Activated CD8-positive, alpha-beta memory T cell treated with anti-CD3 and anti-CD28 coated beads, Interleukin-2, amount 50 U/mL, for 48 hours (primary cell): Measurements from ENCODE around the gene TPCN2.

Source experiments
- DNase-seq: peaks from one replicate; pipeline ENCODE4 v3.0.0-alpha.2; 2020

The TPCN2 gene

DNA sequence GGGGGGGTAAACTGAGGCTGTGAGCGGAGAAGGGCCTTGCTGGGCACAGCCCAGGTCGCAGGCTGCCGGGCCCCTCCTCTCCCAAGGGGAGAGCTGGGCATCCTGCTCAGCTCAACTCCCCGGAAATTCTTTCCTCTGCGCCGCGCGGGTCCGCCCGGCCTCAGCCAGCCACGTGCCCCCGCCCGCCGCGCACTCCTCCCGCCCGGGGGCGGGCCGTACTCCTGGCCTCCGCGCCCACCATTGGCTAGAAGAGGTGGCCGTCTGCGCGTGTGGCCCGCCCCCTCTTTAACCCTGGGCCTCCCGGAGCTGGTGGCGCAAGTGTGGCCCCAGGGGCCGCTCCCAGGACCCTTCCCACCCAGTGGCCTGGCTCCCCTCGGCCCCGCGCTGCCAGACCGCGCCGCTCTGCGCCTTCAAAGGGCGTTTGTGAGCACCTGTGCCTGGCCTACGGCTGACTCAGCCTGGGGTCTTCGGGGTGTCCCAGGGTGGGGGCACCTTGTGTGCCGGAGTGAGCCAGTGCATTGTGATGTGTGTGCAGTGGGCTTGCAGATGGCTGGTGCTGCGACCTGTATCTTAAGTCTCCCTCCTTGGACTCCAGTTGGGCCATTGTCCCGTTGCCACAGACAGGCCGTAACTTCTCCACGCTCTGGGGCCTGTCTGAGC is 37.6 kb upstream of the TPCN2 start:
- peak; percentile 74 for DNase-seq

DNA sequence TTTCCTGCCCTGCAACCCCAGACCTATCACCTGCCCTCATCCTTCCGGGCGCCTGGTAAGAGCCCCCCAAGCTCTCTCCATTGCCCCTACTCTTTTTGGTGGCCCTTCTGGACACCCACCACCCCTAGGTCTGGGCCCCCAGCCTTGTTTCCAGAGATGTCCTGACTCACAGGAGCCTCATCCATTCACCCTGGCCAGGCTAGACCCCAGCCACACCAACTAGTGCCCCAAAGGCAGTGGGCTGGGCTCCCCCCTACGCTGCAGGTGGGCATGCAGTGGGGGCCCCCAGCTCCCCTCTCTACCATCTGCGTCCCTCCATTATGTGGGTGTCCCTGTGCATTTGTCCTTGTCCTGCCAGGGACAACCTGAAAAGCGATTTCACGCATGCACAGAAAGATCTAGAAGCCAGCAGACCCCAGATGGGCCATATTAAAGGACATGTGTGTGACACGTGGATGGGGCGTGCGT is 37.1 kb upstream of the TPCN2 start:
- no peak for DNase-seq

- DNase-seq, result no peak
Observed at GRCh38 chr11:69012092-69013008, 36.4 kb upstream of the TPCN2 start.

GRCh38 chr11:69013009-69013951 is 35.5 kb upstream of the TPCN2 start, which contains the start of gene MRGPRF:
TSS of gene MRGPRF (minus strand) at chr11:69013246. CDS start at chr11:69009901, 3,345 bp downstream.
- no peak for DNase-seq

GRCh38 chr11:69014084-69014851 is 34.5 kb upstream of the TPCN2 start:
- no peak for DNase-seq

- no peak for DNase-seq
Observed at GRCh38 chr11:69014898-69015549, 33.7 kb upstream of the TPCN2 start.

GRCh38 chr11:69017951-69018350 is 30.8 kb upstream of the TPCN2 start:
- DNase-seq, result no peak

DNA sequence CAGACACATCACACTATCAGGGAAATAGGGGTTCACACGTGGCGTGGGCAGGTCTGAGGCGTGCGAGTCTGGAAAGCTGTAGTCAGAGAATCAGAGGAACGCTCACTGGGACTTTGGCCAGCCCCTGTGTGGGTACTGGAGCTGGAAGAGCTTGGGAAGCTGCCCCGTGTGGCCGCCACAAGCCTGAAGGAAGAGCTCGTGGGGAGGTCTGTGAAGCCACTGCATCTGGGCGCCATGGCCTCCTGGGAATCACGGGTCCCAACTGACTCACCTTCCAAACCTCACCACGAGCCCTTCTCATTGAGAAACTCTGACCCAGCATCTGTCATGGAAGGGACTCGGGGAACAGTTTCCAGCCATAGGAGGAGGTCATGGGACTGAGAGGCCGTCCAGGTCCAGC is 29.8 kb upstream of the TPCN2 start:
- no peak for DNase-seq

DNA sequence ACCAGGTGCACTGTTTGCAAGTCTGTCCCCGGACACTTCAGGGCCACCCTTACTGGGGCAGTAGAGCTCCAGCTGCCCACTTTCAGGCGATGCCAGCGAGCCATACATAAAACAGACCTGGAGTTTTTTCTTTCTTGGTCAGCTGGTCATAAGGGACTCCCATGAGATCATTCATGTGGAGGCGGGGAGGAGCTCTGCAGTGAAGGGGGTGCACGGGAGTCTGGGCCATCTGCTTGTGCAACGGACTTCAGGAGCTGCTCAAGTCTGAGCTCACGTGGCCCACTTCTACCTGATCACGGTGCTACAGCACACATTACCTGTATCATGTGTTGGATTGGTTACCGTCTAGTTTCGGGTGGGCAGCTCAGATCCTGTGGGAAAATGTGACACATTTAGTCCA is 26.5 kb upstream of the TPCN2 start:
- no peak for DNase-seq

DNA sequence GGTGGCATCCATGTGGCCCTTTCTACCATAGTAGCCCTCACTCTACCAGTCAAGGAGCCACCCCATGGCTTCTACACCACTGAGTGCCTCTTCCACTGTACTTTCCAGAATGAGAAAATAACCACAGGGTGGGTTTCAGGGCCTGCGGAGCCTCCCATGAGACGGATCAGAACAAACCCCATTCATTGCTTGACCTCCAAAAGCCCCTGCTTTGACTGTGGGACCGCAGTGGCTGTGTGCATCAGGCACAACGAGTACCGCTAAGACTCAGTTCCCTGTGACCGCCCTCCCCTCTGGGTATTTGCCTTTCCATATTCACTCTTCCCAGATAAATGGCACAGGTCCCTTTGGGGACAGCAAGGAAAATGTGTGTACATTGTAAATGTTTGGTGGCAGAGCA is 24.2 kb upstream of the TPCN2 start:
- no peak for DNase-seq

- no peak for DNase-seq
Observed at GRCh38 chr11:69027704-69028372, 20.9 kb upstream of the TPCN2 start.

- no peak for DNase-seq
Observed at GRCh38 chr11:69030301-69030700, 18.4 kb upstream of the TPCN2 start.

GRCh38 chr11:69032833-69033232 is 15.9 kb upstream of the TPCN2 start:
- no peak for DNase-seq

DNA sequence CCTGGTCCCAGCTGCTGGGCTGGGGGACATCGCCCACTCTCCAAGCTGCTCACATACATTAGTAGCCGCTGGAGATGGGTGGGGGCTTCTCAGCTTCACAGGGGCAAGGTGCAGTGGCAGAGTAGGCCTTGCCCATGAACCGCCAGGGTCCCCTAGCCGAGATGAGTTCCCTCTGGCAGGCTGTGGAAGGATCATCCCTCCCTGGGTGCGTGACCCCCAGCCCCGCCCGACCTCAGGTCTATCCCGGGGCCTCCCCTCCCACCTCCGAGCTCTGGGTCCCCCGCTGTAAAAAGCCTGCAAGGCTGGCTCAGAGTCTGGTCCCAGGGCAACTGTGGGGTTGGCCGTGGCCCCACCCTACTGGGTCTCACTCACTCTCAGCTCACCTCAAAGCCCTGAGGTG is 15.3 kb upstream of the TPCN2 start:
- DNase-seq, result no peak

GRCh38 chr11:69034123-69034867 is 14.4 kb upstream of the TPCN2 start:
- no peak for DNase-seq

DNA sequence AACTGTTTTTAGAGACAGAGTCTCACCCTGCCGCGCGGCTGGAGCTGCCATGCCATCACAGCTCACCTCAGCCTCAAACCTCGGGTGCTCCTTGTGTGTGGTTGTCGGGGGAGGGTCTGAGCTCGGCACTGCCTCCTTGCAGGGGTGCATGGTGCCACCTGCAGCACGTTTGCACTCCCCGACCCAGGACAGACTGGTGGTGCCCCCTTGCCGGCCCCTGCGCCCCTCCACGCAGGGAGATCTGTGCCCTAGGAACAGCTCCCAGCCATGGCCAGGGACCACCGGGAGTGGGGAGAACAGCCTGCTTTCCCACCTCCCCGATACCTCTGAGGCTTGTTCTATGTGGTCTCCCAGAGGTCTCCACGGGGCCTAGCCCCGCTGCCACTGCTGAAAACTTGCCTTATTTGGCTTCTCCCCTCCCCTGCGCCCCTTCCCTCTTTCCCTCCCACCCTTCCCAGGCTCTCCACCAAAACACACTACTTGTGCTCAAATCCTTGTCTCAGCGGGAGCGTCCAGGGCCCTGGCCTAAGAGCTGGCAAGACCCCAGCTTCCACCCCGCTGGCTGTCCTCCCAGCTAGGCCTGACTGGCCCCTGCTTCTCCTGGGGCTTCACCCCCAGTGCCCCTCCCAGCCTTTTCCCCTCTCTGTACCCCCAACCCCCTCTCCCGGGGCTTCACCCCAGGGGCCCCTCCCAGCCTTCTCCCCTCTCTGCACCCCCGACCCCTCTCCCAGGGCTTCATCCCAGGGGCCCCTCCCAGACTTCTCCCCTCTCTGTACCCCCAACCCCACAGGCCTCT is 13.4 kb upstream of the TPCN2 start:
- DNase-seq, result no peak

- DNase-seq, result no peak
Observed at GRCh38 chr11:69035946-69036340, 12.8 kb upstream of the TPCN2 start.

DNA sequence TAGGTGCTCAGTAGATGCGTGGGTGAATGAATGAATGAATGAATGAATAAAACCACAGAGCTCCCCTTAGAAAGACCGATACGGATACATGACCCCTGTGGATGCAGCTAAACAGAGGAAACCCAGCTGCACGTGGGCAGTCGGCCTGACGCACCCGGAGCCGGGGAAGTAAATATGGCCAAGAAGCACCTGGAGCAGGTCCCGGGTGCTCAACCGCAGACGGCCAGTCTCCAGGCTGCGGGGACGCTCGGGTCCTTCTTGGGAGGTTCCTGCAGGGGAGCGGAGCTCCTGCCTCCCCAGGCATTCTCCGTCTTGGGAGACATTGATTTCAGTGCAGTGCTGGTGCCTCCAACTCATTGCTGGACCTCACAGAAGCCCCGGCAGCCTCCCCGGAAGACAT is 11.7 kb upstream of the TPCN2 start:
- DNase-seq, result no peak

DNA sequence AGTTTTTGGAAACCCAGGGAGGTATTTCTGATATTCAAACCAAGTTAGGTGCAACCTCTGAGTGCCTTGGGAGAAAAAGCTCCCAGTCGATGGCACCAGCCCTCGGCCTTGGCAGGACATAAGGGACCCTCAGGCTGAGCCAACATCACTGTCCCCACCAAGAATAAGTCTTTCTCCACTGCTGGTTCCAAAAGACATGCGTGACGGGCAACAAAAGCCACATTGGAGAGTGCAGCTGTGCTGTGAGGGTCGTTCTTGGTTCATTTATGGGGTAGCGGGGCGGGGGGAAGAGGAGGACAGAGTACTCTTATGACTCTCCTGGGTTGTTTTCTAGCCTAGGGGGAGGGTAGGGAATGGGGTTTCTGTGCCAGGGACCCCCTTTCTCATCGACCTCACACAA is 11.2 kb upstream of the TPCN2 start:
- no peak for DNase-seq
